ENCODE results near the gene ZFP64. TPM values are rescaled to one million over a fixed set of nuclear protein-coding genes. Genes with fewer than 3 reads are reported as not detected.
"Not testable (repeated sequence)": the region's sequence is repeated elsewhere in the genome, so short reads cannot be mapped to it uniquely, and the experiment has no call there.

Gene ZFP64
- total and polyA plus RNA-seq, 4 experiments from 2014 or later, result 6.2 to 12.8 (median 11.3) TPM

DNA sequence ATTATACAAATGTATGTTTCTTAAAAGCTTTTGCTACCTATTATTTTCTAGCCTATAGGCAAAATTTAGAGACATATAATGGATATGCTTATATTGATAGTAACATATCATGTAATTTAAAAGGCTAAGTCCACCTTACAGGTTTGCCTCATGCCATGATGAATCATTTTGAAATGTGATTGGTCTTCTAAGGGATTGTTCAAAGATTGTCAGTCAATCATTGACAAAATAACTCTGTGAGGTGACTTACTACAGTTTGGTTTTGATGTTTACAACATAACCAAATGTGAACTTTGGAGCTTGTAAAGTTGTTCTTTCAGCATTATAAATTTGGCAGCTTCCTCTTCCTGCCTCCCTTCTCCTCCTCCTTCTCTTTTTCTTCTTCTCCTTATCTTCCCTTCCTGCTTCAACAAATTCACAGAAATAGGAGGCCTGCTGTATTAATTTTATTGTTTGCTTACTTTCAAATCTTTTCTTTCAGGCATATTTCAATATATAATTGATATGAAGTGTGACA lies 39.7 kb upstream of the ZFP64 start:
- peaks cover 8 to 12% of the 10 kb centered on the region in 2 donors for H3K27me3 Mint-ChIP-seq
- no peak overlapping the region for H3K27ac Mint-ChIP-seq
- no peak for DNase-seq
- H3K36me3 Mint-ChIP-seq, result no peaks in the 10 kb centered on the region
- Histone ChIP-seq H3K36me3 (ENCODE audit: insufficient read depth, low read length) (no peaks in the 10 kb centered on the region), H3K4me3 (ENCODE audit: low read length in 2 of 2) (no peak overlapping the region), H3K9me3 (ENCODE audit: control insufficient read depth in 1 of 2, low read length in 2 of 2) (no peaks in the 10 kb centered on the region), H3K4me1 (ENCODE audit: insufficient read depth, low read length) (no peaks in the 10 kb centered on the region), H3K27me3 (ENCODE audit: insufficient read depth, low read length) (no peaks in the 10 kb centered on the region), H3K27ac (ENCODE audit: low read depth, low read length) (no peak overlapping the region)
- intact Hi-C loops (cut with micrococcal nuclease), result no loop called here
- ChIA-PET CTCF (ENCODE audit: partially characterized antibody) (interaction anchor here (0.6 to 1.0 kb wide), 3 partner anchors 9 to 807 kb away, joined by 3 to 5 read pairs (median 3); no protein-coding TSS in a partner anchor), POLR2A (ENCODE audit: partially characterized antibody) (no interaction called here)
- H3K4me3 Mint-ChIP-seq, result no peak overlapping the region
- no peaks in the 10 kb centered on the region for H3K4me1 Mint-ChIP-seq
- peaks cover 0 to 2% (median 0%) of the 10 kb centered on the region in 8 donors for H3K9me3 Mint-ChIP-seq

DNA sequence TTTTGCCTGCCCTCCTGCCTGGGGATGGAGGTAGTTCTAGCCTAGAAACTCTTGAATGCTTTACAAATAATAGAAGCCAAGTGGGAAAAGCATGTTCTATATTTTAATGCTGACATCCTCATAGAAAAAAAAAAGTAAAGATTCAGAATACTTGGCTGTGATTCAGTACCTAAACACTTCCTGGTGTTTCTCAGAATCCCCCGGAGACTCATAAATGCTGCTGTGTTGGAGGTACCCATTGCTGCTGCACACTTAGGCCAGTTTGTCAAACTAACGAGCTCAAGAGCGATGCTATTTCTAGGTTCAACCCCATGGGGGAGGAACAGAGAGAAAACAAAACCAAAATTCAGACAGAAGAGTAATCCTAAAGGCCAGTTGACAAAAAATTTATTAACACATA lies 38.8 kb upstream of the ZFP64 start:
- Histone ChIP-seq H3K36me3 (ENCODE audit: insufficient read depth, low read length) (no peaks in the 10 kb centered on the region), H3K27me3 (ENCODE audit: insufficient read depth, low read length) (no peaks in the 10 kb centered on the region), H3K9me3 (ENCODE audit: control insufficient read depth in 1 of 2, low read length in 2 of 2) (no peaks in the 10 kb centered on the region), H3K4me3 (ENCODE audit: low read length in 2 of 2) (no peak overlapping the region), H3K27ac (ENCODE audit: low read depth, low read length) (no peak overlapping the region), H3K4me1 (ENCODE audit: insufficient read depth, low read length) (no peaks in the 10 kb centered on the region)
- Mint-ChIP-seq H3K27ac (no peak overlapping the region), H3K4me1 (no peaks in the 10 kb centered on the region), H3K9me3 (peaks cover 0 to 2% (median 0%) of the 10 kb centered on the region in 8 donors), H3K27me3 (peaks cover 8 to 12% of the 10 kb centered on the region in 2 donors), H3K36me3 (no peaks in the 10 kb centered on the region), H3K4me3 (no peak overlapping the region)
- POLR2A ChIA-PET (ENCODE audit: partially characterized antibody), result no interaction called here
- DNase-seq, result no peak
- CTCF ChIA-PET (ENCODE audit: partially characterized antibody), result interaction anchor here (0.6 to 1.0 kb wide), 2 partner anchors 8 to 808 kb away, joined by 3 to 5 read pairs; no protein-coding TSS in a partner anchor
- intact Hi-C loops (cut with micrococcal nuclease), result no loop called here

DNA sequence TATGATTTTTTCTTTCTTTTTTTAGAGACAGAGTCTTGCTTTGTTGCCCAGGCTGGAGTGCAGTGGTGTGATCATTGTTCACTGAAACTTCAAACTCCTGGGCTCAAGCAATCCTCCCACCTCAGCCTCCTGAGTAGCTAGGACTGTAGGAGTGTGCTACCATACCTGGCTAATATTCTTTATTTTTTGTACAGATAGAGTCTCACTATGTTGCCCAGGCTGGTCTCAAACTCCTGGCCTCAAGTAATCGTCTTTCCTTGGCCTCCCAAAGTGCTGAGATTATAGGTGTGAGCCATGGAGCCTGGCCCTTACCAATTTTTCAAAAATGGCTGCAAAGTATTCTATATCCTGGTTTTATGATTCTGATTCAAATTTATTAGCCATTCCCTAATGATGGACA lies 37.8 kb upstream of the ZFP64 start:
- POLR2A ChIA-PET (ENCODE audit: partially characterized antibody); H3K27ac ChIP-seq (ENCODE audit: low read depth, low read length); H3K27me3 ChIP-seq (ENCODE audit: insufficient read depth, low read length); intact Hi-C loops (cut with micrococcal nuclease); H3K4me3 ChIP-seq (ENCODE audit: low read length in 2 of 2); H3K36me3 ChIP-seq (ENCODE audit: insufficient read depth, low read length); H3K27ac Mint-ChIP-seq; H3K36me3 Mint-ChIP-seq; H3K9me3 Mint-ChIP-seq; DNase-seq; H3K4me3 Mint-ChIP-seq; CTCF ChIA-PET (ENCODE audit: partially characterized antibody); H3K4me1 Mint-ChIP-seq; H3K4me1 ChIP-seq (ENCODE audit: insufficient read depth, low read length); H3K9me3 ChIP-seq (ENCODE audit: control insufficient read depth in 1 of 2, low read length in 2 of 2): not testable (repeated sequence)
- peaks cover 8 to 12% of the 10 kb centered on the region in 2 donors for H3K27me3 Mint-ChIP-seq

DNA sequence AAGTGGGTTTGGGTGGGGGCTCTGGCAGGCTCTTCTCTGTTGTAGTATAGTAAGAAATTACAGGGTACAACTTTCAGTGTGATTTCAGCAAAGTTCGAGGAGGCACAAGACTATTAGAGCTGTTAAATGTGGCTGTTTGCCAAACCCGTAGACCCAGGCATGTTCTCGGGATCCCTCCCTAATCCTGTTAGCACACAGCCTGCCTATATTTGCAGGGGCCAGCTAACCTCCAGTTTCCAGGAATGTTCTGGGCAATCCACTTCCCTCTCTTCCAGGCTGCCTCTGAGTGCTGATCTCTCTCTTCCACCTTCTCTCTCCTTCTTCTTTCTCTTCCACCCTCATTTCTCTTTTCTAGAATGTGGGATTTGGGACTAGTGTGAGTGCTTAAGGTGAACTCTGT lies 34.8 kb upstream of the ZFP64 start:
- Mint-ChIP-seq H3K4me1 (no peaks in the 10 kb centered on the region), H3K9me3 (peaks cover 3 to 9% (median 5%) of the 10 kb centered on the region in 8 donors), H3K27me3 (peaks cover 11 to 13% of the 10 kb centered on the region in 2 donors), H3K36me3 (peaks cover 3 to 4% of the 10 kb centered on the region in 2 donors), H3K4me3 (no peak overlapping the region), H3K27ac (no peak overlapping the region)
- intact Hi-C loops (cut with micrococcal nuclease), result no loop called here
- Histone ChIP-seq H3K4me1 (ENCODE audit: insufficient read depth, low read length) (no peaks in the 10 kb centered on the region), H3K4me3 (ENCODE audit: low read length in 2 of 2) (no peak overlapping the region), H3K27ac (ENCODE audit: low read depth, low read length) (no peak overlapping the region), H3K27me3 (ENCODE audit: insufficient read depth, low read length) (peaks cover 5% of the 10 kb centered on the region), H3K36me3 (ENCODE audit: insufficient read depth, low read length) (no peaks in the 10 kb centered on the region), H3K9me3 (ENCODE audit: control insufficient read depth in 1 of 2, low read length in 2 of 2) (no peaks in the 10 kb centered on the region)
- DNase-seq, result no peak
- ChIA-PET CTCF (ENCODE audit: partially characterized antibody) (no interaction called here), POLR2A (ENCODE audit: partially characterized antibody) (no interaction called here)

DNA sequence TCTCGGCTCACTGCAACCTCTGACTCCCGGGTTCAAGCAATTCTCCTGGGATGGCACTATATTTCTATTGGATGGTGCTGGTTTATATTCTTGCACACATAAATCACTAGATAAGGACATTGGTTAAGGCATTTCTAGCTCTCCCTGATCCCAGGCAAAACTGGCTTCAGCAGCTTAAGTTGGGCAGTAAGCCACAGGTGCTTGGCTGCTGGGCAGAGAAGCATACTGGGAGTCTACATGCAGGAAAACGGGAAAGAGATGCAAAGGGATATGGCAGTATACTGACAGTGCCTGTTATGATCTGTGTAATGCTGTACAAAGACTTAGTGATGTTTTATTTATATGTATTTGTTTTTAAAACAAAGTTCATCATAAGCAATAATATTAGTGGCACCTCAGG lies 33.3 kb upstream of the ZFP64 start:
- ChIA-PET CTCF (ENCODE audit: partially characterized antibody) (interaction anchor here (0.6 kb wide), 1 partner anchor 13 kb away, joined by 4 read pairs; no protein-coding TSS in a partner anchor), POLR2A (ENCODE audit: partially characterized antibody) (no interaction called here)
- no peak overlapping the region for H3K27ac ChIP-seq (ENCODE audit: low read depth, low read length)
- Mint-ChIP-seq H3K27ac (no peak overlapping the region), H3K4me1 (no peaks in the 10 kb centered on the region), H3K27me3 (peaks cover 11 to 13% of the 10 kb centered on the region in 2 donors), H3K4me3 (no peak overlapping the region), H3K36me3 (peaks cover 3 to 5% of the 10 kb centered on the region in 2 donors), H3K9me3 (peaks cover 3 to 20% (median 19%) of the 10 kb centered on the region in 8 donors)
- DNase-seq, result no peak
- peaks cover 0 to 3% of the 10 kb centered on the region in 2 donors for H3K9me3 ChIP-seq (ENCODE audit: control insufficient read depth in 1 of 2, low read length in 2 of 2)
- no peak overlapping the region for H3K4me3 ChIP-seq (ENCODE audit: low read length in 2 of 2)
- intact Hi-C loops (cut with micrococcal nuclease), result no loop called here
- no peaks in the 10 kb centered on the region for H3K4me1 ChIP-seq (ENCODE audit: insufficient read depth, low read length)
- peaks cover 5% of the 10 kb centered on the region for H3K27me3 ChIP-seq (ENCODE audit: insufficient read depth, low read length)
- H3K36me3 ChIP-seq (ENCODE audit: insufficient read depth, low read length), result no peaks in the 10 kb centered on the region

DNA sequence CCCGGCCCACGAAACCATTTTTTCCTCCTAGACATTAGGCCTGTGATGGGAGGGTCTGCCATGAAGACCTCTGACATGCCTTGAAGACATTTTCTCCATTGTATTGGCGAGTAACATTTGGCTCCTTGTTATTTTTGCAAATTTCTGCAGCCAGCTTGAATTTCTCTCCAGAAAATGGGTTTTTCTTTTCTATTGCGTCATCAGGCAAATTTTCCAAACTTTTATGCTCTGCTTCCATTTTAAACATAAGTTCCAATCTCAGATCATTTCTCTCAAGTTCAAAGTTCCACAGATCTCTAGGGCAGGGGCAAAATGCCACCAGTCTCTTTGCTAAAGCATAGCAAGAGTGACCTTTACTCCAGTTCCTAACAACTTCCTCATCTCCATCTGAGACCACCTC lies 29.8 kb upstream of the ZFP64 start:
- H3K27ac ChIP-seq (ENCODE audit: low read depth, low read length); H3K4me1 ChIP-seq (ENCODE audit: insufficient read depth, low read length); H3K4me1 Mint-ChIP-seq; H3K27me3 ChIP-seq (ENCODE audit: insufficient read depth, low read length); H3K36me3 ChIP-seq (ENCODE audit: insufficient read depth, low read length); H3K9me3 ChIP-seq (ENCODE audit: control insufficient read depth in 1 of 2, low read length in 2 of 2); H3K27ac Mint-ChIP-seq; H3K4me3 Mint-ChIP-seq; DNase-seq; H3K36me3 Mint-ChIP-seq; H3K4me3 ChIP-seq (ENCODE audit: low read length in 2 of 2); intact Hi-C loops (cut with micrococcal nuclease); POLR2A ChIA-PET (ENCODE audit: partially characterized antibody): not testable (repeated sequence)
- peaks cover 9 to 12% of the 10 kb centered on the region in 2 donors for H3K27me3 Mint-ChIP-seq
- H3K9me3 Mint-ChIP-seq, result peaks cover 6 to 45% (median 30%) of the 10 kb centered on the region in 8 donors
- CTCF ChIA-PET (ENCODE audit: partially characterized antibody), result interaction anchor here (1.2 kb wide), 1 partner anchor 9 kb away, joined by 3 read pairs; no protein-coding TSS in a partner anchor

DNA sequence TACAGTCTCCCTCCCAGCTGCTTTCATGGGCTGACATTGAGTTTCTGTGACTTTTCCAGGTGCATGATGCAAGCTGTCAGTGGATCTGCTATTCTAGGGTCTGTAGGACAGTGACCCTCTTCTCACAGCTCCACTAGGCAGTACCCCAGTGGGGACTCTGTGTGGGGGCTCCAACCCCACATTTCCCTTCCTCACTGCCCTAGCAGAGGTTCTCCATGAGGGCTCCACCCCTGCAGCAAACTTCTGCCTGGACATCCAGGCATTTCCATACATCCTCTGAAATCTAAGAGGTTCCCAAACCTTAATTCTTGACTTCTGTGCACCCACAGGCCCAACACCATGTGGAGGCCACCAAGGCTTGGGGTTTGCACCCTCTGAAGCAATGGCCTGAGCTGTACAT lies 29.3 kb upstream of the ZFP64 start:
- H3K9me3 ChIP-seq (ENCODE audit: control insufficient read depth in 1 of 2, low read length in 2 of 2); H3K36me3 Mint-ChIP-seq; CTCF ChIA-PET (ENCODE audit: partially characterized antibody); POLR2A ChIA-PET (ENCODE audit: partially characterized antibody); H3K4me3 Mint-ChIP-seq; H3K4me3 ChIP-seq (ENCODE audit: low read length in 2 of 2); DNase-seq; H3K27ac ChIP-seq (ENCODE audit: low read depth, low read length); H3K36me3 ChIP-seq (ENCODE audit: insufficient read depth, low read length); intact Hi-C loops (cut with micrococcal nuclease); H3K4me1 ChIP-seq (ENCODE audit: insufficient read depth, low read length); H3K27me3 ChIP-seq (ENCODE audit: insufficient read depth, low read length); H3K4me1 Mint-ChIP-seq; H3K27ac Mint-ChIP-seq: not testable (repeated sequence)
- Mint-ChIP-seq H3K9me3 (peaks cover 6 to 45% (median 30%) of the 10 kb centered on the region in 8 donors), H3K27me3 (peaks cover 9 to 12% of the 10 kb centered on the region in 2 donors)
